Measurements from ENCODE around the gene CCDC158. TPM values are rescaled to one million over a fixed set of nuclear protein-coding genes. Genes with fewer than 3 reads are reported as not detected.

Gene CCDC158
- polyA plus RNA-seq, 1 of the 3 experiments (the other 2 are of a cell fraction): not detected

- Histone ChIP-seq H3K9me2 (no peaks in the 10 kb centered on the region), H3K36me3 (replicated peaks in 1 of 2; ENCODE audit: control insufficient read depth in 1 of 2, insufficient read depth in 2 of 2, low read length in 1 of 2) (no peaks in the 10 kb centered on the region), H3K9ac (no peak overlapping the region), H4K20me1 (ENCODE audit: insufficient read depth) (no peaks in the 10 kb centered on the region), H3F3A (replicated peaks; ENCODE audit: insufficient read depth) (no peaks in the 10 kb centered on the region), H3K27ac (ENCODE audit: low read depth in 2 of 2, low read length in 1 of 2) (no peak overlapping the region), H3K27me3 (ENCODE audit: insufficient read depth) (no peaks in the 10 kb centered on the region; the same call in 1 of the 2 replicates), H2AFZ (ENCODE audit: low read depth) (no peak overlapping the region), H3K4me1 (ENCODE audit: control insufficient read depth in 1 of 2, insufficient read depth in 2 of 2, low read depth in 1 of 2, low read length in 1 of 2) (no peaks in the 10 kb centered on the region), H3K9me3 (no peaks in the 10 kb centered on the region), H3K79me2 (ENCODE audit: insufficient read depth) (no peaks in the 10 kb centered on the region), H3K4me3 (ENCODE audit: low read depth in 2 of 2, low read length in 1 of 2) (no peak overlapping the region), H3K4me2 (no peak overlapping the region)
- ChIA-PET CTCF (interaction anchor here (0.8 to 1.9 kb wide), 3 partner anchors 35 to 595 kb away, joined by 3 to 5 read pairs (median 3); no protein-coding TSS in a partner anchor), POLR2A (no interaction called here)
- DNase-seq: no peak
- TF ChIP-seq CTCF (IDR thresholded peaks at IDR 0.05) (no peak), MXI1 (IDR thresholded peaks at IDR 0.05; ENCODE audit: low read depth, low read length) (no peak), TAF1 (IDR thresholded peaks at IDR 0.05; ENCODE audit: borderline replicate concordance, low read depth, low read length) (no peak), TCF12 (IDR thresholded peaks at IDR 0.05) (no peak), FOSL2 (IDR thresholded peaks at IDR 0.05; ENCODE audit: borderline replicate concordance, low read depth) (no peak), EZH2phosphoT487 (IDR thresholded peaks at IDR 0.05; ENCODE audit: borderline replicate concordance, low read depth) (no peak), ZBTB33 (IDR thresholded peaks at IDR 0.05; ENCODE audit: borderline replicate concordance, low read depth) (no peak), IRF3 (IDR thresholded peaks at IDR 0.05; ENCODE audit: low read depth, low read length) (no peak), JUND (IDR thresholded peaks at IDR 0.05) (no peak)
Observed at GRCh38 chr4:76470064-76470463, 49.1 kb upstream of the CCDC158 start.

GRCh38 chr4:76463568-76463967 lies 42.6 kb upstream of the CCDC158 start:
- no peak overlapping the region for H2AFZ ChIP-seq (ENCODE audit: low read depth)
- TF ChIP-seq ELF1 (IDR thresholded peaks at IDR 0.05) (no peak), GABPA (IDR thresholded peaks at IDR 0.05; ENCODE audit: low read depth) (no peak), REST (IDR thresholded peaks at IDR 0.05; ENCODE audit: low read depth, low read length) (no peak), USF2 (IDR thresholded peaks at IDR 0.05; ENCODE audit: borderline replicate concordance, low read depth, low read length) (no peak)
- H3K27me3 ChIP-seq (ENCODE audit: insufficient read depth): no peaks in the 10 kb centered on the region
- no peak overlapping the region for H3K27ac ChIP-seq (ENCODE audit: low read depth in 2 of 2, low read length in 1 of 2)
- no peaks in the 10 kb centered on the region for H3F3A ChIP-seq (replicated peaks; ENCODE audit: insufficient read depth)
- H4K20me1 ChIP-seq (ENCODE audit: insufficient read depth): no peaks in the 10 kb centered on the region
- H3K36me3 ChIP-seq (replicated peaks in 1 of 2; ENCODE audit: control insufficient read depth in 1 of 2, insufficient read depth in 2 of 2, low read length in 1 of 2): no peaks in the 10 kb centered on the region
- CTCF ChIA-PET: interaction anchor here (0.7 kb wide), 1 partner anchor 41 kb away, joined by 3 read pairs; no protein-coding TSS in a partner anchor
- H3K9me3 ChIP-seq: no peaks in the 10 kb centered on the region
- POLR2A ChIA-PET: no interaction called here
- no peak overlapping the region for H3K4me2 ChIP-seq
- WGBS (ENCODE audit: low lambda C conversion rate): 42% methylated on average over 2 of the region's 2 CpGs
- no peak overlapping the region for H3K4me3 ChIP-seq (ENCODE audit: low read depth in 2 of 2, low read length in 1 of 2)
- no peaks in the 10 kb centered on the region for H3K4me1 ChIP-seq (ENCODE audit: control insufficient read depth in 1 of 2, insufficient read depth in 2 of 2, low read depth in 1 of 2, low read length in 1 of 2)
- no peaks in the 10 kb centered on the region for H3K79me2 ChIP-seq (ENCODE audit: insufficient read depth)
- no peaks in the 10 kb centered on the region for H3K9me2 ChIP-seq
- no peak for DNase-seq
- H3K9ac ChIP-seq: no peak overlapping the region
